Endothelial cell of umbilical vein (primary cell): ENCODE measurements around the gene BRD1.

Experiments used
- EZH2 ChIP-seq: IDR thresholded peaks from 2 replicates; pipeline ENCODE4 v1.6.1; 2012; ENCODE audit warnings: borderline replicate concordance, low read depth, mild to moderate bottlenecking, moderate library complexity, low read length, inconsistent platforms; ENCODE audit not compliant: severe bottlenecking
- FOS ChIP-seq: IDR thresholded peaks from 2 replicates; pipeline ENCODE4 v1.6.1; 2011; ENCODE audit warnings: mild to moderate bottlenecking, low read length, moderate library complexity, borderline replicate concordance; ENCODE audit not compliant: insufficient read depth
- GATA2 ChIP-seq: IDR thresholded peaks from 2 replicates; pipeline ENCODE4 v1.7.0; 2011; ENCODE audit warnings: low read depth, mild to moderate bottlenecking, moderate library complexity, mixed read lengths, low read length; ENCODE audit not compliant: insufficient read length, insufficient read depth
- JUN ChIP-seq: IDR thresholded peaks from 2 replicates; pipeline ENCODE4 v1.6.1; 2011; ENCODE audit warnings: borderline replicate concordance, low read depth; ENCODE audit not compliant: insufficient read length, insufficient read depth
- MAX ChIP-seq: IDR thresholded peaks from 2 replicates; pipeline ENCODE4 v1.6.1; 2011; ENCODE audit not compliant: insufficient read depth, insufficient read length
- MYC ChIP-seq: IDR thresholded peaks from one replicate; pipeline ENCODE4 v1.6.1; 2011; ENCODE audit warnings: mild to moderate bottlenecking, low read depth, low read length
- POLR2A ChIP-seq: IDR thresholded peaks from 2 replicates; pipeline ENCODE4 v1.6.1; 2012; ENCODE audit warnings: low read depth, mild to moderate bottlenecking, control low read depth, low read length
- POLR2AphosphoS5 ChIP-seq: IDR thresholded peaks from 2 replicates; pipeline ENCODE4 v1.6.1; 2012; ENCODE audit warnings: low read depth, mild to moderate bottlenecking, control low read depth, low read length, moderate library complexity; ENCODE audit not compliant: insufficient read depth
- TF ChIP-seq, protein P1 (sequence below), 2 donors: IDR thresholded peaks; 1 replicate in 1 of 2; 2 replicates in 1 of 2; pipeline ENCODE4 v1.5.1; 2011; ENCODE audit warnings: low read length in 2 of 2, mild to moderate bottlenecking in 2 of 2, moderate library complexity in 2 of 2, control low read depth in 1 of 2, inconsistent platforms in 1 of 2, low read depth in 1 of 2; ENCODE audit not compliant: insufficient read depth in 1 of 2; ENCODE audit errors: extremely low read depth in 1 of 2

- TF ChIP-seq, protein P1, sequence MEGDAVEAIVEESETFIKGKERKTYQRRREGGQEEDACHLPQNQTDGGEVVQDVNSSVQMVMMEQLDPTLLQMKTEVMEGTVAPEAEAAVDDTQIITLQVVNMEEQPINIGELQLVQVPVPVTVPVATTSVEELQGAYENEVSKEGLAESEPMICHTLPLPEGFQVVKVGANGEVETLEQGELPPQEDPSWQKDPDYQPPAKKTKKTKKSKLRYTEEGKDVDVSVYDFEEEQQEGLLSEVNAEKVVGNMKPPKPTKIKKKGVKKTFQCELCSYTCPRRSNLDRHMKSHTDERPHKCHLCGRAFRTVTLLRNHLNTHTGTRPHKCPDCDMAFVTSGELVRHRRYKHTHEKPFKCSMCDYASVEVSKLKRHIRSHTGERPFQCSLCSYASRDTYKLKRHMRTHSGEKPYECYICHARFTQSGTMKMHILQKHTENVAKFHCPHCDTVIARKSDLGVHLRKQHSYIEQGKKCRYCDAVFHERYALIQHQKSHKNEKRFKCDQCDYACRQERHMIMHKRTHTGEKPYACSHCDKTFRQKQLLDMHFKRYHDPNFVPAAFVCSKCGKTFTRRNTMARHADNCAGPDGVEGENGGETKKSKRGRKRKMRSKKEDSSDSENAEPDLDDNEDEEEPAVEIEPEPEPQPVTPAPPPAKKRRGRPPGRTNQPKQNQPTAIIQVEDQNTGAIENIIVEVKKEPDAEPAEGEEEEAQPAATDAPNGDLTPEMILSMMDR (IDR thresholded peaks at IDR 0.05; ENCODE audit: extremely low read depth in 1 of 2, insufficient read depth in 1 of 2, low read depth in 1 of 2, low read length in 2 of 2) = no peak
- TF ChIP-seq MAX = no peak
- TF ChIP-seq MYC = no peak
- TF ChIP-seq JUN = no peak
- TF ChIP-seq EZH2 = no peak
- no peak for TF ChIP-seq POLR2AphosphoS5
- TF ChIP-seq POLR2A = no peak
- TF ChIP-seq FOS = no peak
- TF ChIP-seq GATA2 = no peak
Observed at GRCh38 chr22:49756676-49757075, 71.0 kb downstream of the BRD1 start.
